GM20000 (cell line): ENCODE results near the gene PAPPA2.

Experiments
- DNase-seq: peaks from one replicate; pipeline ENCODE4 v3.0.0; 2012; ENCODE audit warnings: low spot score
- TF ChIP-seq, protein P1 (sequence below): IDR thresholded peaks from 2 replicates; pipeline ENCODE4 v1.5.1; 2012; ENCODE audit warnings: mild to moderate bottlenecking, control low read depth; ENCODE audit errors: extremely low read depth, missing control alignments

Gene PAPPA2

DNA sequence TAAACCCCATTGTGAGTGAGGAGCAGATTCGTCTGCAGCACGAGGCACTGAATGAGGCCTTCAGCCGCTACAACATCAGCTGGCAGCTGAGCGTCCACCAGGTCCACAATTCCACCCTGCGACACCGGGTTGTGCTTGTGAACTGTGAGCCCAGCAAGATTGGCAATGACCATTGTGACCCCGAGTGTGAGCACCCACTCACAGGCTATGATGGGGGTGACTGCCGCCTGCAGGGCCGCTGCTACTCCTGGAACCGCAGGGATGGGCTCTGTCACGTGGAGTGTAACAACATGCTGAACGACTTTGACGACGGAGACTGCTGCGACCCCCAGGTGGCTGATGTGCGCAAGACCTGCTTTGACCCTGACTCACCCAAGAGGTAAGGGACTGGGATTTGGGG is 132.2 kb downstream of the PAPPA2 start:
- DNase-seq, result no peak
- TF ChIP-seq, protein P1, sequence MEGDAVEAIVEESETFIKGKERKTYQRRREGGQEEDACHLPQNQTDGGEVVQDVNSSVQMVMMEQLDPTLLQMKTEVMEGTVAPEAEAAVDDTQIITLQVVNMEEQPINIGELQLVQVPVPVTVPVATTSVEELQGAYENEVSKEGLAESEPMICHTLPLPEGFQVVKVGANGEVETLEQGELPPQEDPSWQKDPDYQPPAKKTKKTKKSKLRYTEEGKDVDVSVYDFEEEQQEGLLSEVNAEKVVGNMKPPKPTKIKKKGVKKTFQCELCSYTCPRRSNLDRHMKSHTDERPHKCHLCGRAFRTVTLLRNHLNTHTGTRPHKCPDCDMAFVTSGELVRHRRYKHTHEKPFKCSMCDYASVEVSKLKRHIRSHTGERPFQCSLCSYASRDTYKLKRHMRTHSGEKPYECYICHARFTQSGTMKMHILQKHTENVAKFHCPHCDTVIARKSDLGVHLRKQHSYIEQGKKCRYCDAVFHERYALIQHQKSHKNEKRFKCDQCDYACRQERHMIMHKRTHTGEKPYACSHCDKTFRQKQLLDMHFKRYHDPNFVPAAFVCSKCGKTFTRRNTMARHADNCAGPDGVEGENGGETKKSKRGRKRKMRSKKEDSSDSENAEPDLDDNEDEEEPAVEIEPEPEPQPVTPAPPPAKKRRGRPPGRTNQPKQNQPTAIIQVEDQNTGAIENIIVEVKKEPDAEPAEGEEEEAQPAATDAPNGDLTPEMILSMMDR, result no peak

DNA sequence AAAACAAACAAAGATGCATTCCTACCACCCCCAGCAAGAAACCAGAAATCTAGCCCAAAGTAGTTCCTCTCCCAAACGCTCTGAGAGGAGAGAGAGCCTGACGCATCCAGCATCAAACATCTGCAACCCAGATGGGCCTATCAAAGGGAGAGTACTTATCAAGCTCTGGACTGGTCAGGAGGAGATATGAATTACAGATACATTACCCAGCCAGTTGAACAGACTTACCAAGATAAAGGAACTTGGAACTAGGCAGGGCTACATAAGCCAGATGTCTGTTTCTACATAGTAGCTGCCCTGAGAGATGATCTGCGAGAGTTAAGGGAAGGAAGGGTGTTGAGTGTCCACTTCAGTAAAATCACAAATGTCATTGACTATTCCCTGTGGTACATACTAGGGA is 138.4 kb downstream of the PAPPA2 start:
- DNase-seq, result no peak
- TF ChIP-seq, protein P1, result no peak

DNA sequence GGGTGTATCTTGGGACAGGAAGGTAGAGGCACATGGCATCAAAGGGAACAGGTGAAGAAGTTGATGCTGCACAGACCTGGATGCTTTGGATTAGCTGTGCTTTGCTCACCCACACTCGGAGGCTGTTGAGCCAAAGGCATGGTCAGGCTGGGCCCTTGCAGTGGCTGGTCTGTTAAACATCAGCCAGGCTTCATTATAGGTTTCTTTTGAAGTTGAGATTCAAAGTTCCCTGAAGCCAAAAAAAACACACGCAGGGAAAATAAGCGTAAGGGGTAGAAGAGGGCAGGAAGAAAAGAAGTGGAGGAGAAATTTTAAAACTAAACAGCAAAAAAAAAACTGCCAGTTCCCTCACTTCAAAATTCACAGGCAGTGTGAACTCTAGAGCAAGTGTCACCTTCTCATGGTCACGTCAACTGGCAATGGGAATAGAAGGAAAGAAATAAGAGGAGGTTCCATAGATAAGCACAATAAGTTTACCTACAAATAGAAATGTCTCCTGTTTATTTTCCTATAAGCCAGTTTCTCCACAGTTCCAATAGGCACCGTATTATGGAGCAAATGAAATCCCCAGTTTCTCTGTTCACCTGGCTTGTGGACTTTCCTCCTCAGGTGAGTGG is 139.5 kb downstream of the PAPPA2 start:
- TF ChIP-seq, protein P1, result no peak
- DNase-seq, result no peak

DNA sequence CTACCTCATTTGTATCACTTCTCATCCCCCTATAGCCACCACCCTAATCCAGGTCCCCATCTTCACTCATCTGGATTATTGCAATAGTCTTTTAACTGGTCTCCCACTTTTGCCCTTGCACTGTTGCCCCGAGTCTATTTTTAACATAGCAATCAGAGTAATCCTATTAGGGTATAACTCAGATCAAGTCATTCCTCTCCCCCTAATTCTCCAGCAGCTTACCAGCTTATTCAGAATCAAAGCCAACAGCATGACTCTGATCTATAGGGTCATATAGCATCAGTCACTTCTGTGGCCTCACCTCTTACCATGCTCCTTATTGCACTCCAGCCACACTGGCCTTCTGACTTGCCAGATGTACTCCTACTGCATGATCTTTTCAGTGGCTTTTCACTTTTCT is 140.7 kb downstream of the PAPPA2 start:
- DNase-seq, result no peak
- TF ChIP-seq, protein P1, result no peak

DNA sequence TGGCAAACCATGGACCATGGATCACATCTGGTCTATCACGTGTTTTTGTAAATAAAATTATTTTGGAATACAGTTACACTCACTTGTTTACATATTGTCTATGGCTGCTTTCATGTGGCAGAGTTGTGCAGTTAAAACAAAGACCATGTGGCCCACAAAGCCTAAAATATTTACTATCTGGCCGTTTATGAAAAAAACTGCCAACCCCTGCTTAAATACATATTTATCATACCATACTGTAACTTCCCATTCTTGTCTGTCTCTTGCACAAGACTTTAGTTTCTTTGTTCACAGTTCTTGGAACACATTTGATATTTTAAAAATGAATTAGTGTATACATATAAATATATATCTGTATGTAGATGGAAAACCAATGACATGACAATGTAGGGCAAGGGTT is 141.5 kb downstream of the PAPPA2 start:
- DNase-seq, result no peak
- TF ChIP-seq, protein P1, result no peak

DNA sequence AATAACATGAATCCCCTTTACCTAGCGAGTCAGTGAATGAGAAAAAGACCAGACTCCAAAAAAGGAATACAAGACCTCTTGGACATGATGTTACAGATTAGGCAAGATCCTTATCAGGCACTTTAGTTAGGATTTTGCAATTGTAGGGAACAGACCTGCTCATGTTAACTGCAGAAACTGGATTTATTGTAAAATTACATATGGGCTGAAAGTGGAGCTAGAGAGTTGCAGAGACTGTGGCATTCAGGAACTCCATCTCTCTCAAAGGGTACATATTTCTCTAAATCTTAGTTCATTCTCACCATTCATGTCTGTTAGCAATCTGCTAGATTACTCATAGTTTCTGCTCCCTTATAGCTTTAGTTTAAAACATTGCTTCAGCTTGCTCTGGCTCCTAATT is 142.2 kb downstream of the PAPPA2 start:
- TF ChIP-seq, protein P1, result no peak
- no peak for DNase-seq

DNA sequence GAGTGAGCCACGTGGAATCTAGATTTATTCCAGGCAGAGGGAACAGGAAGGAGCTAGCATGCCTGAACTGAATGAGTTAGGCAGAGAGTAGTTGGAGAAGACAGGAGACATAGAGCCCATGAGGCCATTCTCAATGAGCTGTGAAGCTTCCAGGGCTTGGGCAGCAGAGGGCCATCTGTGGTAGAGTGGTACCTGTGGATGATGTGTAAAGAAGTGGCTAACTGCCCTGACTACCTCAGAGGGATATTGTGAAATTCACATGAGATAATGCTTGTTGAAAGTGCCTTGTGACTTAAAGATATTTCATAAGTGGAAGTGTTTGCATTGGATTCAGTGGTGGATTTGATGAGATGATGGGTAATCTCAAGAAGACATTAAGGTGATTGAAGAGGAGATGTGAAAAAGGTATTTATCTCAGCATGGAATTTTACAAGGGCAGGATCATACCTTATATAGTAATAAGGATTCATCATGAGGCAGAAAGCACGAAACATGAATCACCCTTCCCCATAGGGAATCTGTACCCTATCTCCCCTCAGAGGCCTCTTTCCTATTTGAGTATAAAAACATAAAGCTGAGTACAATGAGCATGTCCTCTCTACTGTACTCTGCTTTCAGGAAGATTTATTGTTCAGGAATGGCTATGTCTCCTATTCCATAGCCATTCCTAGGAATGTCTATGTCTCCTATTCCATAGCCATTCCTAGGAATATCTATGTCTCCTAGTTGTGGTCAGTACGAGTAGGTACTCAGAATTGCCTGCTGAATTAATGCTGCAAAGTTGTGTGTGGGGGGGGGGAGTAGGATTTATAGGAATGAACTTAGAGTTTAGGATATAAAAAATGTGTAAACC is 146.8 kb downstream of the PAPPA2 start:
- no peak for DNase-seq

More for the DNA sequence above, 146.8 kb downstream of the PAPPA2 start:
- TF ChIP-seq, protein P1, result no peak
